Thyroid gland (tissue), 4 donors: ENCODE data around the gene ZNF700.

Source experiments
- CTCF ChIP-seq, 6 experiments: fragments of 200-600 bp in 3 of 6; fragments of 450-650 bp in 3 of 6; sonication (generic) in 3 of 6; IDR thresholded peaks; one replicate each; pipeline ENCODE4 v1.5.1; 2016 to 2019; ENCODE audit warnings: antibody characterized with exemption in 6 of 6, mild to moderate bottlenecking in 2 of 6, inconsistent platforms in 1 of 6, moderate library complexity in 1 of 6
- POLR2A ChIP-seq, 2 donors: fragments of 450-650 bp; IDR thresholded peaks; one replicate each; pipeline ENCODE4 v1.6.1; 2017; ENCODE audit warnings: antibody characterized with exemption in 2 of 2, mild to moderate bottlenecking in 2 of 2, moderate library complexity in 1 of 2

GRCh38 chr19:11931051-11931450 lies 6.1 kb downstream of the ZNF700 start:
- TF ChIP-seq CTCF (IDR thresholded peaks at IDR 0.05), result no peak
- TF ChIP-seq POLR2A (IDR thresholded peaks at IDR 0.05), result no peak
